Measurements from ENCODE around the gene MAP2K5.

MAP2K5 gene

GRCh38 chr15:67746450-67746849 lies 203.9 kb downstream of the MAP2K5 start:
- no peak for DNase-seq (ENCODE audit: low read depth in 2 of 2, low spot score in 1 of 2)

DNA sequence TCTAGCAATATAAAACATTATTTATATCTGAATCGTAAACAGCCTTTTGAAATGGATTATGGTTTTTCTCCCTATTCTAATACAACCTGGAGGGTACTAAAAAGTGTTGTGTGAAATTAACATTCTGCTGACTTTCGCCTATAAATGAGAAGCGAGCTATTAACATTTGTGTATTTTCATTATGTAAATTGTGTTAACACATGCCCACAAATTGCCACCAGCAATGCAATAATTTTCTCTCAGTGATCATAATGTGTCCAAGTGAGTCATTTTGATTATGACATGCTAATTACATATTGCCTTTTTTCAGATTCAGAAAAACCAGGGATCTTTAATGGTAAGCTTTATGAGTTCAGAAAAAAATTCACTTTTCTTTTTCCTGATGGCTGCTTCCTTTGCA lies 205.4 kb downstream of the MAP2K5 start:
- DNase-seq (ENCODE audit: low read depth in 2 of 2, low spot score in 1 of 2), result no peak

DNA sequence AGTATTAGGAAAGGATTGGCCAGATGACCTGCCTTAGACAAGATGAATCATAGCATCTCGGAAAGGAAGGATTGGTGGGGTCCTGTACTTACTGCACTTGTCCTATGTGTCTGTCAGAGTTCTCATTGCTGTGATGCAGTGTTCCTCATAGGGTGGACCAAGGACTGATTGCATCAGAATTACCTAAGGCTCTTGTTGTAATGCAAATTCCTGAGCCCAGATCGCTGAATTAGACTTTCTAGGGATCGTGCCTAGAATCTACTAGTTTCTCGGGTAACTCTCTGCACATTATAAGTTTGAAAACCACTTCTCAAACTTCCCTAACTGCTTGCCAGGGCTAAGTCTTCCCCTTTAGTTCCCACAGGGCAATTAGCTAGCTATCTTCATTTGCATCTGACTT lies 207.9 kb downstream of the MAP2K5 start:
- no peak for DNase-seq (ENCODE audit: low read depth in 2 of 2, low spot score in 1 of 2)

DNA sequence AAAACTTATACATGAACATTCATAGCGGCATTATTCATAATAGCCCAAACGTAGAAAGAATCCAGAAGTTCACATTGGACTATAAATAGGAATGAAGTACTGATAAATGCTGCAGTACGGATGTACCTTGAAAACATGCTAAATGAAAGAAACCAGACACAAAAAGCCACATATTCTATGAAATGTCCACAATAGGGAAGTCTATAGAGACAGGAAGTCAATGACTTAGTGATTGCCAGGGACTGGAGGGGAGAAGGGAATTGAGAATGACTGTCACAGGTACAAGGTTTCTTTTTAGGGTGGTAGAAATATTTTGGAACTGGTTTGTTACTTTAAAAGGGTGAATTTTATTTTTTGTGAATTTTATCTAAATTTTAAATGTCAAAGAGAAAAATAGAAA lies 211.4 kb downstream of the MAP2K5 start:
- no peak for DNase-seq (ENCODE audit: low read depth in 2 of 2, low spot score in 1 of 2)

DNA sequence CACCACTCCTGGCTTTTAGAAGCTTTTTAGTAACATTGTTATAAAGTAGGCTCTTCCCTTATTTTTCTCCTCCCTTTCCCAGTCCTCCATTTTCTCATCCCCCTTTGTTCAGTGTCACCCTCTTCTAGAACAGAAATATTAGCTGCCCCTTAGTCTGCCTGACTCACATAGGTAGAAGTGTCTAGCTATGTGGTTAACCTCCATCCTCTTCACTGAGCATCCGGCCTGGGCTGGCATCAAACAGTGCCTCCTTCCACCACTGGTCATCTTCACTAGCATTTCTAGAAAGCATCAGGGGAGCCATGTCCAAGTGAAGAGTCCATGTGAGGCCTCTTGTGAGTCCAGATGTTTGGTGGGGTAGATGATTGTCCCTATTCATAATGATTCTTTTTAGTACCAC lies 212.8 kb downstream of the MAP2K5 start:
- DNase-seq (ENCODE audit: low read depth in 2 of 2, low spot score in 1 of 2), result no peak

DNA sequence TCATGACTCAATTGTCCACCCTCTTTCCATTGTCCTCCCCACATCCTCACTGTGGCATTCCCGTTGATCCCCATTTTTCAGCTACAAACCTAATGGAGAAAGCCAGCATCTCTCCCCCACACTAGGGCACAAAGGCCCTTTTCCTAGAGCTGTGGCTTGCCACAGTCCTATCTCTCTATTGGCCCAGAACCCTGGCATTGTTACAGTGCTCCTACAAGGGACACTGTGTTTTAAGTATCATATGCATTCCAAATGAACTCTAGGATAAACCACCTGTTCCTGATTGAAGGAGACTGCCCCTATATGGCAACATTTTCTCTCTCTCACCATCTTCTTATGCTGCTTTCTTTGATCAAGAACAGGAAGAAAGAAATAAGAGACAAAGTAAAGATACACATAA lies 213.4 kb downstream of the MAP2K5 start:
- DNase-seq (ENCODE audit: low read depth in 2 of 2, low spot score in 1 of 2), result no peak

DNA sequence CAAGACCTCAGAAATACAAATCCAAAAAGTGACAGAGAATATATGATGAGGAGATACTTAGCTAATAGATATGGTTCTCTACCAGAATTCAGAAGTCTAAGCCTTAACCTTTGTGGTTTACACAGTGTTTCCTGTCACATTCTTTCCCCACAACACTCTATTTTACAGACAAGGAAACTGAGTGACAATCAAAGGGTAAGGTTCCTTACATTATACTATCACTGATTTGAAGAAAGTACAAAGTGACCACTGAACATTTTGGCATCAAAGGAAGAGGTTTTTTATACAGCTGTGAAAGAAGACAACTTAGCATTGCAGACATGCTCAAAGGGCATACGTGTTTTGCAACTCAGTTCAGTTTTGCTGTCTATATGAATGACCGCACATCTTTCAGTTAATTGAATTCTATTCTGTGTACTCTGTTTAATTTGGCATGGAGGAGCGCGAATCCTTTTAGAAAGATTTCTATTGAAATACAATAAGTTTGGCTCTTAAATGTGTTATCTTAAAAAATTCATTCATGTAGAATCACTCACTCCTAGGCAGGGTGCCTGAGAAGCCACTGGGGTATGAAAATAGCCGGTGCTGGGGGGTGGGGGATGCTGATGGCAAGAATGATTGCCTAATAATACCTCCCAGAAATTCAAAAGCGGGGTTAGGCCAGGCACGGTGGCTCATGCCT lies 216.3 kb downstream of the MAP2K5 start:
- DNase-seq (ENCODE audit: low read depth in 2 of 2, low spot score in 1 of 2), result no peak

GRCh38 chr15:67760901-67761300 lies 218.4 kb downstream of the MAP2K5 start:
- DNase-seq (ENCODE audit: low read depth in 2 of 2, low spot score in 1 of 2), result no peak

GRCh38 chr15:67761343-67761742 lies 218.8 kb downstream of the MAP2K5 start:
- no peak for DNase-seq (ENCODE audit: low read depth in 2 of 2, low spot score in 1 of 2)

DNA sequence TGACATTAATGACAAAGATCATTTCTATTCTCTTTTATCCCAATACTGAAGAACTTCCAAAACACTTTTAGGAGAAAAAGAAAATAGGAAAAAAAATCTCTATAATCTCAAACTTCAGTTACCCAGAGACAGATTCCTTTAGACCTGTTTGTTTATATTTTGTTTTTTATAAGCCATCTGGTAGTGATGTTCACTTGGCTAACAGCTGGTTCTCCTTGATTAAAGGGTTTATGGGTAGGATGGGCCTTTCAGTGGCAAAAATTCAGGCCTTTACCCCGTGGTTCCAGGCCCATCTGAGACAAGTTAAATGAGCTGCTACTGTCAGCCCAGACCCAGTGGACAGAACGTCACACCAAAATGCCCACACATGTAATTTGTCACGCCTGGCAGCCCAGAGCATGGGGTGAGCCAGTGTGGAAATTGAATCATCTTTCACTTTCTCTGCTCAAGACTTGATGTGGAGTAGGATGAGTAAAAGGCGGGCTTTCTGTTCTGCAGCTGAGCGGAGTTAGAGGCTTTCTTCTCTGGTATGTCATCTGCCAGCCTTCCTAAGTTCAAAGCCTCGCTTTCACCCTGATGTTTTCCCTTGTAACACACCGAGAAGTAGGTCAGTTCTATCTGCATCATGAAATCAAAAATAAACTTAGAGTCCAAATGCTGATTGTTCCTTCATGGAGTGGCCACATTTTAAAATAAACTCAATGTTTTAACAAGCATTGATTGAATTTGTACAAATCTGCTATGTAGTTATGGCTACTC lies 220.3 kb downstream of the MAP2K5 start:
- no peak for DNase-seq (ENCODE audit: low read depth in 2 of 2, low spot score in 1 of 2)

DNA sequence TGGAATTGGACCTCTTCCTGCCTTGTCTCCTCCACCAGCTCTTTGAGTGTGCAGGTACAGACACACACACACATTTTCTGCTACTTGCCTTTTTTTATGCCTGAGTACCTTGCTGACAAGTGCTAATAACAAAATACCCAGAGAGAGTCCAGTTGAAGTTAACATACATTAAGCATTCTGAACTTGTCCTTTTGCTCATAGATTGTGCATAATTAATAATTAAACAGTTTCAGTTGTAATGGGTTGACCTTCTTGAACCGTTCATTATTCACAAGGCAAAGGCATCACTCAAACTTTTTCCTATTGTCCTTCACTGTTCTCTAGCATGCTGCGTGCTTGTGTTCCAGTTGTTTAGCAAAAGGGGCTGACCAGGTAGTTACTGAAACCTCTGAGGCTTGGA lies 223.2 kb downstream of the MAP2K5 start:
- DNase-seq (ENCODE audit: low read depth in 2 of 2, low spot score in 1 of 2), result no peak

GRCh38 chr15:67766968-67767367 lies 224.5 kb downstream of the MAP2K5 start:
- DNase-seq (ENCODE audit: low read depth in 2 of 2, low spot score in 1 of 2), result no peak

- DNase-seq (ENCODE audit: low read depth in 2 of 2, low spot score in 1 of 2), result no peak
Measured at GRCh38 chr15:67768313-67768977, 225.9 kb downstream of the MAP2K5 start.

DNA sequence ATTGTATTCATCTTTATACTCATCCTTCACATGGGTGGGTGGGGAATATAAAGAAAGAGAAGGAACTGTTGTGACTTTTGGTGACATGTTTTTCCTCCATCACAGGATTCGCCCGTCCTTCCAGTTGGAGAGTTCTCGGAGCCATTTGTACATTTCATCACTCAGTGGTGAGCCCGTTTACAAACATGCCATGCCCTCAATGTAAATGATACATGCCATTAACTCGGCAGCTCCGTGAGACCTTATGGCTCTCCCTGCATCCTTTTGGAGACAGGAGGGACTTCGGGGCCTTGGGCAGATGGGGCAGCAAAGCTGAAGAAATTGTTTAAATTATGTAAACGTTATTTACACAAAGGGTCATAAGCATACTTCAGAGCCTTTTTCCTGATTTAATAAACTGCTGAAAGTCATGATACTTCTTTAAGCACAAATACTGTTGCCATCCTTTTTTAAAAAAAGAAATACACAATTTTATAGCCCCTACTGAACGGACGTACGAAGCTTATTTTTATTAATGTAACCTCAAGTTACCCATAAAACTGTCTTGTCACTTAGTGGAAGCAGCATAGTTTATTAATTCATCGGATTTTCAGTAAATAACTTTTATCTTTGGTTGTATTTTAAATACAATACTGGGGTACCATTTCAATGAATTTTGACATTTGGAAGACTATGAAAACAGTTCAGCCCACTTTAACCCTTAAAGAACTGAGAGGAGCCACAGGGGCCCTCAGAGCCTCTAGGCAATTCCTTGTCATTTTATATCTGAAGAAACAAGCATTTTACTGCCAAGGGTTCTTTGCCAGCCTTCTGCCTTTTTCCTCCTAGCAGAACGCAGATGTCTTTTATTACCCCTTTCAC lies 227.2 kb downstream of the MAP2K5 start:
- no peak for DNase-seq (ENCODE audit: low read depth in 2 of 2, low spot score in 1 of 2)

GRCh38 chr15:67770358-67770628 lies 227.8 kb downstream of the MAP2K5 start:
- DNase-seq (ENCODE audit: low read depth in 2 of 2, low spot score in 1 of 2), result no peak

- no peak for DNase-seq (ENCODE audit: low read depth in 2 of 2, low spot score in 1 of 2)
Measured at GRCh38 chr15:67771189-67771800, 228.8 kb downstream of the MAP2K5 start.

- DNase-seq (ENCODE audit: low read depth in 2 of 2, low spot score in 1 of 2), result no peak
Measured at GRCh38 chr15:67774626-67775025, 232.1 kb downstream of the MAP2K5 start.

GRCh38 chr15:67775250-67775649 lies 232.7 kb downstream of the MAP2K5 start:
- DNase-seq (ENCODE audit: low read depth in 2 of 2, low spot score in 1 of 2), result no peak

GRCh38 chr15:67775998-67776397 lies 233.5 kb downstream of the MAP2K5 start:
- DNase-seq (ENCODE audit: low read depth in 2 of 2, low spot score in 1 of 2), result no peak

DNA sequence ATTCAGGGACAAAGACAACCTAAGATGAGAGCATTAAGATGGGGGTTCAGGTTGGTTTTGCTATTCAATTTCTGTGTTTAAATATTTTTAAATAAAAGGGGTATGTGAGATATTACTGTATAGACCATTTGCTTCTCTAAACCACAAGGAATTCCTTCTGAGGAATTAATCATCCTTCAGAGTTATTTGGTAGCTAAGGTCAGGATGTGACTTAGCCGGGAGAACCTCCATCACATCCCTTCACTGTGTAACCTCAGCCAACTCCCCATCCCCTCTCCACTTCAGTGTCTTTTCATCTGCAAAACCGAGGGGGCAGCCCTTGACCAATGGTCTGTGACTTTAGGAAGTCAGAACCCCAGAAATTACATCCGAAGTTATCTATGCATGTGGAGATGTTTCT lies 234.1 kb downstream of the MAP2K5 start:
- no peak for DNase-seq (ENCODE audit: low read depth in 2 of 2, low spot score in 1 of 2)

DNA sequence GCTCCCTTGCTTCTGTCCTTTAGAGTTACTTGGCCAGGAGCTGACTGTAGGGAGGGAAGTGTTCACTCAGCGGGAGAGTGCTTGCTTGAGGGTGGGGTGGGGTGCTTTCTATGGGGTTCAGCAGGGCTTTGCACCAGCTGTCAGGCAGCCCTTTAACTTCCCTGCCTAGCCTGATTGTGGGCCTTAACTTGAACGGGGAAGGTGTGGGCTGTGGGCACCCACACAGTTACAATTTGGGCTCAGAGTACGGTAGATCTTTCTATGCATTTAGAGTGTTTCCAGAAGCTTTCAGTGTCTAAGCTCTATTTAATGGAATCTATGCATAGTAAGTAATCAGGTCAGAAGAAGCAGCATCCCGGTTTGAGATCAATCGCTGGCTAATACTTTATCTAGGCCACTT lies 234.6 kb downstream of the MAP2K5 start:
- no peak for DNase-seq (ENCODE audit: low read depth in 2 of 2, low spot score in 1 of 2)
